OCI-LY7 (cell line): ENCODE data around the gene ACAP3. TPM values are rescaled to one million over a fixed set of nuclear protein-coding genes. Genes with fewer than 3 reads are reported as not detected.

Source experiments
- BruUV-seq: library from RNA; stranded (reverse); fragments of 400-500 nt; replicated peaks from 2 replicates; lab custom pipeline; 2021; lab: Mats Ljungman, UMichigan
- CTCF ChIA-PET: fragments of 300-600 bp; sonication (Branson Sonifier 250); formaldehyde crosslinking; loops from one replicate; lab custom pipeline; 2022; ENCODE audit warnings: antibody characterized with exemption; ENCODE audit not compliant: unreplicated experiment; lab: Charles Lee
- POLR2A ChIA-PET: fragments of 300-600 bp; sonication (Branson Sonifier 250); formaldehyde crosslinking; loops from one replicate; lab custom pipeline; 2022; ENCODE audit warnings: antibody characterized with exemption; lab: Charles Lee
- DNase-seq: peaks from one replicate; pipeline ENCODE4 v3.0.0-alpha.2; 2015; ENCODE audit warnings: low spot score
- H2AFZ ChIP-seq: fragments of 200-600 bp; sonication (generic), shearing (Covaris generic); 2 replicates; pipeline ENCODE4 v1.6.1; 2014; ENCODE audit warnings: mild to moderate bottlenecking, antibody characterized with exemption, low read length, moderate library complexity
- H3K27ac ChIP-seq: fragments of 200-600 bp; sonication (generic); 2 replicates; pipeline ENCODE4 v1.5.1; 2014; ENCODE audit warnings: mixed run types, low read depth, mild to moderate bottlenecking, moderate library complexity, low read length, inconsistent platforms; ENCODE audit not compliant: poor library complexity, severe bottlenecking
- H3K36me3 ChIP-seq: fragments of 200-600 bp; sonication (generic); 2 replicates; pipeline ENCODE4 v1.6.1; 2014; ENCODE audit warnings: mild to moderate bottlenecking, antibody characterized with exemption, low read length, moderate library complexity, mixed read lengths; ENCODE audit not compliant: insufficient read depth
- H3K4me1 ChIP-seq: fragments of 200-600 bp; sonication (generic); 2 replicates; pipeline ENCODE4 v1.5.1; 2014; ENCODE audit warnings: mild to moderate bottlenecking, low read length; ENCODE audit not compliant: insufficient read depth, poor library complexity, severe bottlenecking
- H3K4me2 ChIP-seq: fragments of 200-600 bp; sonication (generic); 2 replicates; pipeline ENCODE4 v1.6.1; 2014; ENCODE audit warnings: mild to moderate bottlenecking, low read length
- H3K4me3 ChIP-seq: fragments of 200-600 bp; sonication (generic); 2 replicates; pipeline ENCODE4 v1.5.1; 2014; ENCODE audit warnings: mild to moderate bottlenecking, low read depth, low read length; ENCODE audit not compliant: poor library complexity, severe bottlenecking
- H3K79me2 ChIP-seq: fragments of 200-600 bp; sonication (generic); 2 replicates; pipeline ENCODE4 v1.6.1; 2016; ENCODE audit warnings: low read depth, mild to moderate bottlenecking, low read length, moderate library complexity, mixed read lengths; ENCODE audit not compliant: insufficient read depth
- H3K9me2 ChIP-seq: fragments of 200-600 bp; sonication (generic); 2 replicates; pipeline ENCODE4 v1.6.1; 2016; ENCODE audit warnings: mild to moderate bottlenecking, low read length, mixed read lengths; ENCODE audit not compliant: insufficient read depth
- H3K9me3 ChIP-seq: fragments of 200-600 bp; sonication (generic); 2 replicates; pipeline ENCODE4 v1.6.1; 2014; ENCODE audit warnings: mild to moderate bottlenecking, mixed run types, low read length, mixed read lengths
- H4K20me1 ChIP-seq: fragments of 200-600 bp; sonication (generic); 2 replicates; pipeline ENCODE4 v1.6.1; 2014; ENCODE audit warnings: mild to moderate bottlenecking, antibody characterized with exemption, low read length, moderate library complexity, mixed read lengths; ENCODE audit not compliant: insufficient read depth
- CTCF ChIP-seq: fragments of 200-600 bp; sonication (generic); conservative IDR thresholded peaks from 2 replicates; pipeline ENCODE4 v1.5.1; 2014; ENCODE audit warnings: mild to moderate bottlenecking, antibody characterized with exemption, low read length, moderate library complexity, mixed read lengths
- EZH2phosphoT487 ChIP-seq: fragments of 200-600 bp; sonication (generic); IDR thresholded peaks from 2 replicates; pipeline ENCODE4 v1.6.1; 2018; ENCODE audit warnings: low read depth, borderline replicate concordance, mild to moderate bottlenecking, mixed run types, antibody characterized with exemption, low read length, moderate library complexity, mixed read lengths
- intact Hi-C: fragments of 100-400 bp; cut with micrococcal nuclease; formaldehyde crosslinking; loops from one replicate; pipeline ENCODE4 v1.10.0; 2022; ENCODE audit not compliant: unreplicated experiment
- total RNA-seq, 2 experiments: library from RNA; depleted of rRNA in 1 of 2; stranded (reverse); fragments of >200 nt in 1 of 2; shearing (Covaris generic) in 1 of 2; gene quantifications; 2 replicates each; pipeline ENCODE4 v1.2.3, GENCODE V29; 2014 to 2022

The ACAP3 gene
- total RNA-seq, 2 experiments from 2014 or later: 26.3 to 47.6 TPM

GRCh38 chr1:1332031-1332755 lies 24.5 kb upstream of the ACAP3 start:
- DNase-seq: no peak
- Histone ChIP-seq H2AFZ (no peak overlapping the region), H3K4me1 (no peaks in the 10 kb centered on the region), H3K79me2 (no peaks in the 10 kb centered on the region), H4K20me1 (no peaks in the 10 kb centered on the region), H3K27ac (no peak overlapping the region), H3K36me3 (peaks cover 19% of the 10 kb centered on the region; the same call in 1 of the 2 replicates), H3K4me3 (no peak overlapping the region), H3K4me2 (no peak overlapping the region), H3K9me2 (no peaks in the 10 kb centered on the region), H3K9me3 (no peaks in the 10 kb centered on the region)
- intact Hi-C loops: no loop called here
- no peak for TF ChIP-seq EZH2phosphoT487
- no peak for TF ChIP-seq CTCF
- BruUV-seq: no TSS peak
- ChIA-PET POLR2A (interaction anchor here (0.6 kb wide), 1 partner anchor 64 kb away, joined by 4 read pairs; no protein-coding TSS in a partner anchor), CTCF (no interaction called here)

GRCh38 chr1:1331068-1331965 lies 23.6 kb upstream of the ACAP3 start, which contains the start of gene TAS1R3:
Gene TAS1R3, plus strand, starts transcription at chr1:1331280. Its CDS starts 66 bp downstream, at chr1:1331346.
- CTCF ChIA-PET: no interaction called here
- Histone ChIP-seq H3K27ac (no peak within 1 kb of the TSS), H3K4me2 (no peak within 1 kb of the TSS), H2AFZ (no peak within 1 kb of the TSS), H3K9me2 (no peaks in the 10 kb centered on the region), H3K9me3 (no peaks in the 10 kb centered on the region), H4K20me1 (no peaks in the 10 kb centered on the region), H3K79me2 (no peaks in the 10 kb centered on the region), H3K36me3 (peaks cover 24% of the 10 kb centered on the region; the same call in 1 of the 2 replicates), H3K4me1 (peaks cover 5% of the 10 kb centered on the region), H3K4me3 (no peak within 1 kb of the TSS)
- POLR2A ChIA-PET: interaction anchor here (0.6 kb wide), 1 partner anchor 64 kb away, joined by 4 read pairs; no protein-coding TSS in a partner anchor
- DNase-seq: no peak
- no peak for TF ChIP-seq EZH2phosphoT487
- no peak for TF ChIP-seq CTCF
- intact Hi-C loops: no loop called here
- BruUV-seq: no TSS peak
